ENCODE data around the gene RPS4Y2. TPM values are rescaled to one million over a fixed set of nuclear protein-coding genes. Genes with fewer than 3 reads are reported as not detected.

Gene RPS4Y2
- total RNA-seq, 2 donors from 2014 or later: not detected

DNA sequence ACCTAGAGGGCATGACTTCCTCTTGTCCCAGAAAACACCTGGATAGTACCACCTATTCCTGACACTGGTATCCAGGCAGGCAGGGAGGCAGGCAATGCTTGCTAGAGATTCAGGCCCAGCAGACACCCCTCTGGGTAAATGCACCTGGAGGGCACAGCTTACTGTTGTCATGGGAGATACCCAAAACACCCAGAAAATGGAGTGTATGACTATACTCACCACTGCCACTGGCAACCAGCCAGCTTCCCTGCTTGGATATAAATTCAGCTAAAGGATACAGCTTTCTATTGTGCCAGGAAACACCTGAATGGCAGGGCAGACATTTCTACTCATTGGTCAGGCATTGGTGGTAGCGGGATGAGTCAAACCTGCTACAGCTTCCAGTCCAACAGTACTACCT lies 58.9 kb downstream of the RPS4Y2 start:
- intact Hi-C loops (cut with DNase I): no loop called here

DNA sequence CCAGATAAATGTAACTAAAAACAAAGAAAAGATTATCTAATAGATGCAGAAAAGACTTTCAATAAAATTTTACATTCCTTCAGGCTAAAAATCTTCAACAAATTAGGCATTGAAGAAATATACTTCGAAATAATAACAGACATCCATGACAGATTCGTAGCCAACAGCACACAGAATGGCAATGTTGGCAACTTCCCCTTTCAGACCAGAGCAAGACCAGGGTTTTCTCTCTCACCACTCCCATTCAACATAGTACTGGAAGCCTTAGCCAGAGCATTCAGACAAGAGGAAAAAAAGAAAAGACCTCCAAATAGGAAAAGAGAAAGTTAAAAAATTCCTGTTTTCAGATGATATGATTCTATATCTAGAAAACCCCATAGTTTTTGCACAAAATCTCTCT lies 61.2 kb downstream of the RPS4Y2 start:
- DNase-seq: no peak
- ATAC-seq: no peak
- intact Hi-C loops (cut with DNase I): no loop called here

More for the DNA sequence above, 58.9 kb downstream of the RPS4Y2 start:
- ATAC-seq (no peak), DNase-seq (no peak)

Other genes with a start within 250 kb of the RPS4Y2 start
- gene EIF1AY, start 180.3 kb upstream of the RPS4Y2 start, total RNA-seq: 100 to 1,000 TPM in 1 of 2 donors, not detected in 1; 124 TPM